HepG2 (cell line): ENCODE data around the gene HAGH. TPM values are rescaled to one million over a fixed set of nuclear protein-coding genes. Genes with fewer than 3 reads are reported as not detected.
A peak's percentile ranks its signal among the peaks of the same experiment; 100 is the strongest.

Experiments used
- ATAC-seq: fragments of 200-7000 bp; cut with Tn5 transposase; 3 replicates; pipeline ENCODE4 v1.9.1; 2020; ENCODE audit warnings: mild to moderate bottlenecking, moderate library complexity
- BruUV-seq: library from RNA; stranded (reverse); fragments of 400-500 nt; replicated peaks from 2 replicates; lab custom pipeline; 2021; lab: Mats Ljungman, UMichigan
- CTCF ChIA-PET: fragments of 300-600 bp; formaldehyde crosslinking; extraction: SDS; loops from one replicate; lab custom pipeline; 2021; ENCODE audit warnings: low total read pairs, inconsistent platforms, low intra/inter-chr PET ratio; lab: Yijun Ruan, JAX
- POLR2A ChIA-PET: fragments of 350-600 bp; sonication (Branson Sonifier 250); formaldehyde crosslinking; loops from one replicate; lab custom pipeline; 2020; ENCODE audit warnings: antibody characterized with exemption, inconsistent platforms; lab: Yijun Ruan, JAX
- DNase-seq: peaks from one replicate; pipeline ENCODE4 v3.0.0-alpha.2; 2015; ENCODE audit warnings: low spot score
- FAIRE-seq: peaks from 3 replicates; lab custom pipeline; 2011; peaks lifted over from hg19 to GRCh38; lab: Jason Lieb, UNC
- H2AFZ ChIP-seq: one replicate; pipeline ENCODE4 v1.6.1; 2011; ENCODE audit warnings: low read length, inconsistent platforms
- H3K27ac ChIP-seq: fragments of 300-600 bp; 3 replicates; pipeline ENCODE4 v1.8.0; 2011; ENCODE audit warnings: mixed run types, mild to moderate bottlenecking, mixed read lengths, low read length, inconsistent platforms; ENCODE audit not compliant: insufficient read depth; ENCODE audit errors: extremely low read length
- H3K27me3 ChIP-seq, 2 experiments: fragments of 200-600 bp in 1 of 2; 2 replicates in 1 of 2; 3 replicates in 1 of 2; pipeline versions ENCODE4 v1.6.0 to v1.8.0; 2011; ENCODE audit warnings: low read length in 2 of 2, mild to moderate bottlenecking in 2 of 2, moderate library complexity in 2 of 2, inconsistent platforms in 1 of 2; ENCODE audit not compliant: insufficient read depth in 2 of 2, control insufficient read depth in 1 of 2
- H3K36me3 ChIP-seq, 2 experiments: fragments of 200-600 bp in 1 of 2; replicated peaks in 1 of 2; 2 replicates in 1 of 2; 3 replicates in 1 of 2; pipeline versions ENCODE4 v1.5.1 to v1.8.0; 2011; ENCODE audit warnings: low read length in 2 of 2, inconsistent platforms in 1 of 2; ENCODE audit not compliant: insufficient read depth in 2 of 2, control insufficient read depth in 1 of 2
- H3K4me1 ChIP-seq: 2 replicates; pipeline ENCODE4 v1.5.1; 2012; ENCODE audit warnings: low read length, inconsistent platforms; ENCODE audit not compliant: insufficient read depth
- H3K4me2 ChIP-seq: 2 replicates; pipeline ENCODE4 v1.6.0; 2011; ENCODE audit warnings: low read depth, low read length, inconsistent platforms
- H3K4me3 ChIP-seq, 3 experiments: fragments of 200-600 bp in 1 of 3; sonication (generic), shearing (Covaris generic) in 1 of 3; replicated peaks in 1 of 3; 2 replicates each; pipeline ENCODE4 v1.5.1; 2011 to 2016; ENCODE audit warnings: low read length in 3 of 3, inconsistent platforms in 2 of 3, low read depth in 2 of 3, mild to moderate bottlenecking in 2 of 3, control low read depth in 1 of 3, mixed read lengths in 1 of 3; ENCODE audit not compliant: insufficient read depth in 1 of 3
- H3K79me2 ChIP-seq: one replicate; pipeline ENCODE4 v1.6.1; 2011; ENCODE audit warnings: low read length, inconsistent platforms; ENCODE audit not compliant: insufficient read depth
- H3K9ac ChIP-seq: 2 replicates; pipeline ENCODE4 v1.6.0; 2011; ENCODE audit warnings: mild to moderate bottlenecking, low read depth, low read length, inconsistent platforms; ENCODE audit not compliant: insufficient read depth
- H3K9me3 ChIP-seq: 2 replicates; pipeline ENCODE4 v1.5.1; 2012; ENCODE audit warnings: mild to moderate bottlenecking, low read length
- H4K20me1 ChIP-seq: 2 replicates; pipeline ENCODE4 v1.6.0; 2011; ENCODE audit warnings: inconsistent platforms, mild to moderate bottlenecking, low read length, moderate library complexity; ENCODE audit not compliant: insufficient read depth
- CCDC6 ChIP-seq: sonication (generic); formaldehyde crosslinking; IDR thresholded peaks from 2 replicates; pipeline ENCODE4 v1.8.1; 2022; ENCODE audit warnings: mild to moderate bottlenecking, missing genetic modification reagents, moderate library complexity
- GFI1 ChIP-seq: sonication (generic); formaldehyde crosslinking; IDR thresholded peaks from 2 replicates; pipeline ENCODE4 v1.5.0; 2020; ENCODE audit warnings: missing genetic modification reagents, mild to moderate bottlenecking, borderline replicate concordance
- LRRFIP1 ChIP-seq: sonication (generic); formaldehyde crosslinking; conservative IDR thresholded peaks from 2 replicates; pipeline ENCODE4 v1.4.0; 2020; ENCODE audit warnings: missing genetic modification reagents
- NKX3-1 ChIP-seq: sonication (generic); formaldehyde crosslinking; IDR thresholded peaks from 2 replicates; pipeline ENCODE4 v1.5.0; 2020; ENCODE audit warnings: missing genetic modification reagents
- PTBP1 ChIP-seq: fragments of 200-400 bp; formaldehyde crosslinking; IDR thresholded peaks from 2 replicates; pipeline ENCODE4 v1.6.1; 2018; ENCODE audit warnings: low read length, low read depth; ENCODE audit not compliant: poor library complexity, severe bottlenecking
- SP1 ChIP-seq, 2 experiments: fragments of 450-650 bp in 1 of 2; sonication (generic) in 1 of 2; formaldehyde crosslinking in 1 of 2; IDR thresholded peaks; 2 replicates each; pipeline versions ENCODE4 v1.4.0 to v1.6.1; 2016 to 2020; ENCODE audit warnings: missing genetic modification reagents in 1 of 2
- SP5 ChIP-seq: IDR thresholded peaks from 2 replicates; pipeline ENCODE4 v1.6.1; 2016; ENCODE audit warnings: low read depth, borderline replicate concordance
- STAG1 ChIP-seq: sonication (generic); formaldehyde crosslinking; IDR thresholded peaks from 2 replicates; pipeline ENCODE4 v1.4.0; 2020; ENCODE audit warnings: missing genetic modification reagents
- U2AF2 ChIP-seq: fragments of 200-400 bp; formaldehyde crosslinking; IDR thresholded peaks from 2 replicates; pipeline ENCODE4 v1.6.1; 2017; ENCODE audit warnings: low read depth, mild to moderate bottlenecking, low read length
- WIZ ChIP-seq: sonication (generic); formaldehyde crosslinking; IDR thresholded peaks from 2 replicates; pipeline ENCODE4 v1.5.1; 2020; ENCODE audit warnings: mild to moderate bottlenecking, missing genetic modification reagents
- ZNF33B ChIP-seq: sonication (generic); formaldehyde crosslinking; IDR thresholded peaks from 2 replicates; pipeline ENCODE4 v1.5.1; 2020; ENCODE audit warnings: mild to moderate bottlenecking, missing genetic modification reagents
- ZNF749 ChIP-seq: sonication (generic); formaldehyde crosslinking; IDR thresholded peaks from 2 replicates; pipeline ENCODE4 v1.8.0; 2022; ENCODE audit warnings: mild to moderate bottlenecking, missing genetic modification reagents, moderate library complexity, borderline replicate concordance
- WGBS: methylation state at CpG from one replicate; pipeline ENCODE4 v1.1.6; 2017; ENCODE audit warnings: low lambda C conversion rate; 5-methylcytosine and 5-hydroxymethylcytosine counted together
- in situ Hi-C: cut with HindIII; loops from 2 replicates; pipeline ENCODE4 v1.10.0; 2017; ENCODE audit warnings: low pct_unique_long_range_greater_than_20kb; ENCODE audit not compliant: extremely low pct_ligation_motif_present
- intact Hi-C: fragments of 100-400 bp; cut with micrococcal nuclease; formaldehyde crosslinking; loops from one replicate; pipeline ENCODE4 v1.10.0; 2022; ENCODE audit not compliant: unreplicated experiment
- polyA plus RNA-seq, 8 experiments: library from polyadenylated mRNA; depleted of rRNA in 3 of 8; stranded (reverse) in 7 of 8; unstranded in 1 of 8; fragments of >200 nt; fragmentation: Illumina TruSeq in 4 of 8; extraction: Trizol in 4 of 8; gene quantifications; 2 replicates each; pipeline versions ENCODE4 v1.2.1 to v1.2.3, GENCODE V29; 2011 to 2016; ENCODE audit warnings: low read depth in 4 of 8, missing spikeins in 1 of 8, mixed read lengths in 1 of 8; ENCODE audit not compliant: insufficient read depth in 1 of 8
- total RNA-seq, 5 experiments: library from RNA; depleted of rRNA; stranded (reverse); fragments of >200 nt; fragmentation: Illumina TruSeq; extraction: Trizol; gene quantifications; 2 replicates each; pipeline ENCODE4 v1.2.3, GENCODE V29; 2016; ENCODE audit warnings: low read depth in 1 of 5
- TF ChIP-seq, protein P1 (sequence below): sonication (generic); formaldehyde crosslinking; IDR thresholded peaks from 2 replicates; pipeline ENCODE4 v1.5.0; 2020; ENCODE audit warnings: missing genetic modification reagents
- TF ChIP-seq, protein P2 (sequence below): sonication (generic); formaldehyde crosslinking; conservative IDR thresholded peaks from 2 replicates; pipeline ENCODE4 v1.8.1; 2023; ENCODE audit warnings: missing genetic modification reagents

The HAGH gene
- total and polyA plus RNA-seq, 2 of the 13 experiments (the other 11 are each of a cell fraction or from before 2014, with no cell fraction given) = 70.4 to 95.4 TPM

DNA sequence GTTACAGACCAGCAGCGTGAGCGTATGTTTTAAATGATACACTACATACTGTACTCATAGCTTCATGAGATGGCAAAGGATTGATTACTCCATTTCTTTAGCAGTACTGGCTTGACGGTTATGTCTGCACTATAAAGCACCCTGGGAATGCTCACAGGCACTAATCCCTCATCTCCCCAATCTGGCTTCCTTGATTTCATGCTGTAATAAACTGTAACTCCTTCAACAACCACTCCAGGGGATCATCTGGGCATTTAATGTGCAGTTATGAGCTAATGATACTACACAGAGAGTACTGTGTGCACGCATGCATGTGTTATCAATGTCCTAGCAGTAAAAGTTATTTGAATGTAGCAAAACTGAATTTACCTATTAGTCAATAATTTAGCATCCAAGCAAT is 25.2 kb upstream of the HAGH start:
- Histone ChIP-seq H3K36me3 (no peaks in the 10 kb centered on the region), H4K20me1 (no peaks in the 10 kb centered on the region), H3K27me3 (peaks cover 1 to 3% of the 10 kb centered on the region in 2 experiments; a peak in 2 of 5 replicates), H3K4me1 (peaks cover 9% of the 10 kb centered on the region), H3K27ac (no peak overlapping the region), H3K9me3 (no peaks in the 10 kb centered on the region), H3K79me2 (no peaks in the 10 kb centered on the region), H3K4me3 (no peak overlapping the region), H3K9ac (no peak overlapping the region), H3K4me2 (no peak overlapping the region), H2AFZ (no peak overlapping the region)
- no TSS peak for BruUV-seq
- no peak for FAIRE-seq
- ChIA-PET CTCF (no interaction called here), POLR2A (no interaction called here)
- in situ Hi-C loops (no loop called here), intact Hi-C loops (no loop called here)
- 64% methylated on average over 4 of the region's 4 CpGs for WGBS
- no peak for TF ChIP-seq CCDC6
- no peak for DNase-seq
- no peak for ATAC-seq

DNA sequence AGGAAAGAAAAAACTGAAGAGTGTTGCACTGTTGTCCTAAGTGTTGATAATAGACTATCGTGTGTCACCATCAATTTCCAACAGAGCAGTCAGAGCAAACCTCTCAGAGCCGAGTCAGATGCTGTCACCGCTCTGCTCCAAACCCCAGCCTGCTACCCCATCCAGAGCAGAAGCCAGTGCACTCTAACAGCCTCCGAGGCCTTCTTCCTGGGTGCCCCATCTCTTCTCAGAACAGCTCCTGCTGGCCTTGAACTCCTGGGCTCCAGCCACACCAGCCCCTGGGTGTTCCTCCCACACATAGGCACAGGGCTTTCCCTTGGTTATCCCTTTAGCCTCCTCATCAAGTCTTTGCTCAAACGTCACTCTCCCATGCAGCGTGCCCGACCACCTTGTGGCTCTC is 24.4 kb upstream of the HAGH start:
- Histone ChIP-seq H3K9ac (no peak overlapping the region), H3K79me2 (no peaks in the 10 kb centered on the region), H3K27me3 (peaks cover 1 to 3% of the 10 kb centered on the region in 2 experiments; a peak in 2 of 5 replicates), H3K4me1 (peaks cover 9% of the 10 kb centered on the region), H3K9me3 (no peaks in the 10 kb centered on the region), H3K4me3 (peak overlapping the region in 1 of 3 experiments; percentile 23; a peak in 1 of 6 replicates), H3K36me3 (no peaks in the 10 kb centered on the region), H4K20me1 (no peaks in the 10 kb centered on the region), H2AFZ (no peak overlapping the region), H3K4me2 (peak overlapping the region; percentile 42; the same call in 1 of the 2 replicates), H3K27ac (no peak overlapping the region)
- BruUV-seq = no TSS peak
- ChIA-PET CTCF (no interaction called here), POLR2A (no interaction called here)
- peak; percentile 70 for ATAC-seq
- no peak for FAIRE-seq
- WGBS = 33% methylated on average over 6 of the region's 7 CpGs
- in situ Hi-C loops (no loop called here), intact Hi-C loops (no loop called here)
- DNase-seq = no peak
- TF ChIP-seq SP1 (IDR thresholded peaks at IDR 0.05) = no peak
- no peak for TF ChIP-seq SP1 (CRISPR knock-in tag; IDR thresholded peaks at IDR 0.05)
- TF ChIP-seq, protein P1, sequence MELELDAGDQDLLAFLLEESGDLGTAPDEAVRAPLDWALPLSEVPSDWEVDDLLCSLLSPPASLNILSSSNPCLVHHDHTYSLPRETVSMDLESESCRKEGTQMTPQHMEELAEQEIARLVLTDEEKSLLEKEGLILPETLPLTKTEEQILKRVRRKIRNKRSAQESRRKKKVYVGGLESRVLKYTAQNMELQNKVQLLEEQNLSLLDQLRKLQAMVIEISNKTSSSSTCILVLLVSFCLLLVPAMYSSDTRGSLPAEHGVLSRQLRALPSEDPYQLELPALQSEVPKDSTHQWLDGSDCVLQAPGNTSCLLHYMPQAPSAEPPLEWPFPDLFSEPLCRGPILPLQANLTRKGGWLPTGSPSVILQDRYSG (CRISPR knock-in tag) = no peak
- TF ChIP-seq PTBP1 = no peak
- TF ChIP-seq, protein P2, sequence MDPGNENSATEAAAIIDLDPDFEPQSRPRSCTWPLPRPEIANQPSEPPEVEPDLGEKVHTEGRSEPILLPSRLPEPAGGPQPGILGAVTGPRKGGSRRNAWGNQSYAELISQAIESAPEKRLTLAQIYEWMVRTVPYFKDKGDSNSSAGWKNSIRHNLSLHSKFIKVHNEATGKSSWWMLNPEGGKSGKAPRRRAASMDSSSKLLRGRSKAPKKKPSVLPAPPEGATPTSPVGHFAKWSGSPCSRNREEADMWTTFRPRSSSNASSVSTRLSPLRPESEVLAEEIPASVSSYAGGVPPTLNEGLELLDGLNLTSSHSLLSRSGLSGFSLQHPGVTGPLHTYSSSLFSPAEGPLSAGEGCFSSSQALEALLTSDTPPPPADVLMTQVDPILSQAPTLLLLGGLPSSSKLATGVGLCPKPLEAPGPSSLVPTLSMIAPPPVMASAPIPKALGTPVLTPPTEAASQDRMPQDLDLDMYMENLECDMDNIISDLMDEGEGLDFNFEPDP (CRISPR knock-in tag) = no peak
- no peak for TF ChIP-seq WIZ (CRISPR knock-in tag)
- no peak for TF ChIP-seq ZNF33B (CRISPR knock-in tag)
- no peak for TF ChIP-seq NKX3-1 (CRISPR knock-in tag)
- TF ChIP-seq ZNF749 = no peak
- TF ChIP-seq SP5 (CRISPR knock-in tag) = no peak
- no peak for TF ChIP-seq U2AF2
- no peak for TF ChIP-seq GFI1 (CRISPR knock-in tag)
- TF ChIP-seq LRRFIP1 = no peak
- TF ChIP-seq STAG1 (CRISPR knock-in tag) = no peak
